ENCODE results near the gene PLEKHH1. TPM values are rescaled to one million over a fixed set of nuclear protein-coding genes. Genes with fewer than 3 reads are reported as not detected.

The PLEKHH1 gene
- total RNA-seq, 1 donor from 2014 or later: 3.3 TPM

DNA sequence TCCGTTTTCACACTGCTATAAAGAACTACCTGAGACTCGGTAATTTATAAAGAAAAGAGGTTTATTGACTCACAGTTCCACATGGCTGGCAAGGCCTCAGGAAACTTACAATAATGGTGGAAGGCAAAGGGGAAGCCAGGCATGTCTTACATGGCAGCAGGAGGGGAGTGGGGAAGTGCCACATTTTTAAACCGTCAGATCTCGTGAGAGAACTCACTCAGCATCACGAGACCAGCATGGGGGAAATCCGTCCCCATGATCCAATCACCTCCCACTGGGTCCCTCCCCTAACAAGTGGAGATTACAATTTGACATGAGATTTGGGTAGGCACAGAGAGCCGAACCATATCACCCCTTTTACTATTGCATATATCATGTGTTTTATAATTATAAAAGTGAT, 69.0 kb downstream of the PLEKHH1 start:
- TF ChIP-seq EZH2 (IDR thresholded peaks at IDR 0.05; ENCODE audit: insufficient read depth, low read length): no peak
- TF ChIP-seq, protein P1, sequence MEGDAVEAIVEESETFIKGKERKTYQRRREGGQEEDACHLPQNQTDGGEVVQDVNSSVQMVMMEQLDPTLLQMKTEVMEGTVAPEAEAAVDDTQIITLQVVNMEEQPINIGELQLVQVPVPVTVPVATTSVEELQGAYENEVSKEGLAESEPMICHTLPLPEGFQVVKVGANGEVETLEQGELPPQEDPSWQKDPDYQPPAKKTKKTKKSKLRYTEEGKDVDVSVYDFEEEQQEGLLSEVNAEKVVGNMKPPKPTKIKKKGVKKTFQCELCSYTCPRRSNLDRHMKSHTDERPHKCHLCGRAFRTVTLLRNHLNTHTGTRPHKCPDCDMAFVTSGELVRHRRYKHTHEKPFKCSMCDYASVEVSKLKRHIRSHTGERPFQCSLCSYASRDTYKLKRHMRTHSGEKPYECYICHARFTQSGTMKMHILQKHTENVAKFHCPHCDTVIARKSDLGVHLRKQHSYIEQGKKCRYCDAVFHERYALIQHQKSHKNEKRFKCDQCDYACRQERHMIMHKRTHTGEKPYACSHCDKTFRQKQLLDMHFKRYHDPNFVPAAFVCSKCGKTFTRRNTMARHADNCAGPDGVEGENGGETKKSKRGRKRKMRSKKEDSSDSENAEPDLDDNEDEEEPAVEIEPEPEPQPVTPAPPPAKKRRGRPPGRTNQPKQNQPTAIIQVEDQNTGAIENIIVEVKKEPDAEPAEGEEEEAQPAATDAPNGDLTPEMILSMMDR (IDR thresholded peaks at IDR 0.05; ENCODE audit: insufficient read depth, low read depth, low read length): no peak
- Histone ChIP-seq H3K9me3 (ENCODE audit: insufficient read depth, low read depth, low read length) (no peaks in the 10 kb centered on the region), H4K20me1 (ENCODE audit: insufficient read depth, low read length) (peaks cover 9% of the 10 kb centered on the region), H3K4me1 (ENCODE audit: insufficient read depth, low read length) (no peaks in the 10 kb centered on the region), H3K9ac (ENCODE audit: low read length) (no peak overlapping the region), H3K36me3 (ENCODE audit: insufficient read depth, low read length) (no peaks in the 10 kb centered on the region), H2AFZ (ENCODE audit: low read depth, low read length) (no peak overlapping the region), H3K27ac (ENCODE audit: low read depth, low read length) (no peak overlapping the region), H3K4me2 (ENCODE audit: low read length) (no peak overlapping the region), H3K4me3 (ENCODE audit: insufficient read depth, low read depth, low read length) (no peak overlapping the region), H3K79me2 (ENCODE audit: insufficient read depth, low read length) (no peaks in the 10 kb centered on the region), H3K27me3 (ENCODE audit: insufficient read depth, low read length) (peaks cover under 1% of the 10 kb centered on the region)
- FAIRE-seq: no peak
- no peaks in the 10 kb centered on the region for H3K9me3 Mint-ChIP-seq (ENCODE audit: unreplicated experiment)
- no peaks in the 10 kb centered on the region for H3K36me3 Mint-ChIP-seq (ENCODE audit: low read depth, unreplicated experiment)
- no peaks in the 10 kb centered on the region for H3K27me3 Mint-ChIP-seq (ENCODE audit: low read depth, unreplicated experiment)
- no peak for DNase-seq (ENCODE audit: low read depth)
- no peaks in the 10 kb centered on the region for H3K4me1 Mint-ChIP-seq (ENCODE audit: low read depth, unreplicated experiment)
- H3K27ac Mint-ChIP-seq (ENCODE audit: unreplicated experiment): no peak overlapping the region
- no peak overlapping the region for H3K4me3 Mint-ChIP-seq (ENCODE audit: unreplicated experiment)

GRCh38 chr14:67602995-67603545, 70.0 kb downstream of the PLEKHH1 start:
- H3K27me3 Mint-ChIP-seq (ENCODE audit: low read depth, unreplicated experiment): no peaks in the 10 kb centered on the region
- H3K4me1 ChIP-seq (ENCODE audit: insufficient read depth, low read length): no peaks in the 10 kb centered on the region
- H3K4me2 ChIP-seq (ENCODE audit: low read length): no peak overlapping the region
- TF ChIP-seq, protein P1 (IDR thresholded peaks at IDR 0.05; ENCODE audit: insufficient read depth, low read depth, low read length): no peak
- no peak for TF ChIP-seq EZH2 (IDR thresholded peaks at IDR 0.05; ENCODE audit: insufficient read depth, low read length)
- H2AFZ ChIP-seq (ENCODE audit: low read depth, low read length): no peak overlapping the region
- no peak overlapping the region for H3K4me3 Mint-ChIP-seq (ENCODE audit: unreplicated experiment)
- peaks cover 2% of the 10 kb centered on the region for H3K27me3 ChIP-seq (ENCODE audit: insufficient read depth, low read length)
- no peaks in the 10 kb centered on the region for H3K4me1 Mint-ChIP-seq (ENCODE audit: low read depth, unreplicated experiment)
- peak overlapping the region; percentile 18 for H3K27ac Mint-ChIP-seq (ENCODE audit: unreplicated experiment)
- H3K9me3 Mint-ChIP-seq (ENCODE audit: unreplicated experiment): no peaks in the 10 kb centered on the region
- peaks cover 8% of the 10 kb centered on the region for H4K20me1 ChIP-seq (ENCODE audit: insufficient read depth, low read length)
- H3K9me3 ChIP-seq (ENCODE audit: insufficient read depth, low read depth, low read length): no peaks in the 10 kb centered on the region
- no peak overlapping the region for H3K9ac ChIP-seq (ENCODE audit: low read length)
- no peaks in the 10 kb centered on the region for H3K79me2 ChIP-seq (ENCODE audit: insufficient read depth, low read length)
- no peak overlapping the region for H3K4me3 ChIP-seq (ENCODE audit: insufficient read depth, low read depth, low read length)
- no peaks in the 10 kb centered on the region for H3K36me3 ChIP-seq (ENCODE audit: insufficient read depth, low read length)
- no peak for FAIRE-seq
- no peak overlapping the region for H3K27ac ChIP-seq (ENCODE audit: low read depth, low read length)
- no peak for DNase-seq (ENCODE audit: low read depth)
- no peaks in the 10 kb centered on the region for H3K36me3 Mint-ChIP-seq (ENCODE audit: low read depth, unreplicated experiment)

DNA sequence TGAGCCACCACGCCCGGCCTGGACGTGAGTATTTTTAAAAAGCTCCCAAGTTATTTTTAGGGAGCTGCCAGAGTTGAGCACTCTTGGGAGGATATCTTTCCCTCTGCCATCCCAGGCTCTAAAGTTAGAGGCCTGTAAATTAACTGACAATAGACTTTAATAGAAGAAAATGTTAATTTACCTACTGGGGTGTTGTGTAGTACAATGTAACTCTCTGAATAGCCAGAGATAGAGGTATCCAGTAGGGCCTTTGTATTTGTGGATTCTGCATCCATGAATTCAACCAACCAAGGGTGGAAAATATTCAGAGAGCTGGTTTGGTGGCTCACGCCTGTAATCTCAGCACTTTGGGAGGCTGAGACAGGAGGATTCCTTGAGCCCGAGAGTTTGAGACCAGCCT, 74.6 kb downstream of the PLEKHH1 start:
- no peak overlapping the region for H3K9ac ChIP-seq (ENCODE audit: low read length)
- no peak overlapping the region for H3K27ac ChIP-seq (ENCODE audit: low read depth, low read length)
- no peak overlapping the region for H2AFZ ChIP-seq (ENCODE audit: low read depth, low read length)
- H3K4me1 Mint-ChIP-seq (ENCODE audit: low read depth, unreplicated experiment): no peaks in the 10 kb centered on the region
- H3K27me3 Mint-ChIP-seq (ENCODE audit: low read depth, unreplicated experiment): peaks cover 8% of the 10 kb centered on the region
- no peaks in the 10 kb centered on the region for H4K20me1 ChIP-seq (ENCODE audit: insufficient read depth, low read length)
- no peaks in the 10 kb centered on the region for H3K36me3 Mint-ChIP-seq (ENCODE audit: low read depth, unreplicated experiment)
- no peak for TF ChIP-seq EZH2 (IDR thresholded peaks at IDR 0.05; ENCODE audit: insufficient read depth, low read length)
- TF ChIP-seq, protein P1 (IDR thresholded peaks at IDR 0.05; ENCODE audit: insufficient read depth, low read depth, low read length): no peak
- H3K79me2 ChIP-seq (ENCODE audit: insufficient read depth, low read length): no peaks in the 10 kb centered on the region
- H3K27me3 ChIP-seq (ENCODE audit: insufficient read depth, low read length): peaks cover 7% of the 10 kb centered on the region
- FAIRE-seq (no peak), DNase-seq (ENCODE audit: low read depth) (no peak)
- no peaks in the 10 kb centered on the region for H3K4me1 ChIP-seq (ENCODE audit: insufficient read depth, low read length)
- no peak overlapping the region for H3K27ac Mint-ChIP-seq (ENCODE audit: unreplicated experiment)
- H3K4me2 ChIP-seq (ENCODE audit: low read length): no peak overlapping the region
- no peak overlapping the region for H3K4me3 ChIP-seq (ENCODE audit: insufficient read depth, low read depth, low read length)
- H3K36me3 ChIP-seq (ENCODE audit: insufficient read depth, low read length): no peaks in the 10 kb centered on the region
- no peaks in the 10 kb centered on the region for H3K9me3 Mint-ChIP-seq (ENCODE audit: unreplicated experiment)
- no peak overlapping the region for H3K4me3 Mint-ChIP-seq (ENCODE audit: unreplicated experiment)
- no peaks in the 10 kb centered on the region for H3K9me3 ChIP-seq (ENCODE audit: insufficient read depth, low read depth, low read length)
